NCI-H187 (cell line): ENCODE measurements around the gene SLC6A2.
A peak's percentile ranks its signal among the peaks of the same experiment; 100 is the strongest.

ENCODE experiments used
- DNase-seq, 2 experiments: peaks; one replicate each; lab custom pipeline; 2025; lab: John Stamatoyannopoulos, UW

The SLC6A2 gene

DNA sequence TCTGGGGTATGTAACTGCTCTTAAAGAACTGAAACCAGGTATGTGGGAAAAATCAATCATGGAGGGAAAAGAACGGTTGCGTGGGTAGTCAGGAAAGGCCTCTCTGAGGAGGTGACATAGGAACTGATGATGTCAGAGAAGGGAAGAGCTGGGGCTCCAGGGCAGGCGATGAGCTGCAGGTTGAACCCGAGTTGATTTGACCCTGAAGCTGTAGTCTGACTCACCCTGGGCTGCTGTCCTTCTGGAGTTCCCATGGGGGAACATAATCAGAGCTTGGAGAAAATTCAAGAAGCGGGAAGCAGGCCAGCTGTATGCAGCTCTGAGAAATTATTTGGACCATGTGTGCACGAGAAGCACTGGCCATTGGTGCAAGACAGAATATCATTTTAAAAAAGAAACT, 16.7 kb downstream of the SLC6A2 start:
- no peak for DNase-seq

DNA sequence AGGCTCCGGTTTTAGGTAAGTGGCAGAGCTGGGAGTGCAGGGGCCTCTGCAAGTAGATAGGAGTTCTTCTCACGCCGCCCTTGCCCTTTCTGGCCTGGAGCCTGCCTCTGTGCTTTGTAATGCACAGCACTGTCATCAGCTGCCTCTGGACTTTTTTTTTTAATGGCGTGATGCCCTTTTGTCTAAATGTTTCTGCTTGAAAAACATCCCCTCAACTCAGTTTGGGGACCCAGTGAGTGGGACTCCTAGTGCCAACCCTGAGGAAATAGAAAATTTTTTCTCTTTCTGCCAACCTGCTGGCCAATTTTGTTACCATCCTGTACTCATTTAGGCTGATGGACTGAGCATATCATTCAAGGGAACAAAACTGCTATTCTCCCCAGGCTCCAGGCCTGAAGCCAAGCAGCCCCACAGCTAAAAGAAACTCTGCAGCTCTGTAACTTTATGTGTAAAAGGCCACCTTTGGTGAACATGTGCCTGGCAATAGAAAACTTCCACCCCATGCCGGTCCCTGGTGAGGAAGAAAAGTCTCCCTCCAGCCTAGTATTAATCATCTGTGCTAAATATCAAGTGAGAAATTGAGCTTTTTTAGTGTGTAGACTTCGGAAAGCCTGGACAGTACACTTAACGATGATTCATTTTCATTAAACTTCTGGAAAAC, 22.5 kb downstream of the SLC6A2 start:
- no peak for DNase-seq

- DNase-seq: no peak
Measured at GRCh38 chr16:55682086-55682485, 26.3 kb downstream of the SLC6A2 start.

DNA sequence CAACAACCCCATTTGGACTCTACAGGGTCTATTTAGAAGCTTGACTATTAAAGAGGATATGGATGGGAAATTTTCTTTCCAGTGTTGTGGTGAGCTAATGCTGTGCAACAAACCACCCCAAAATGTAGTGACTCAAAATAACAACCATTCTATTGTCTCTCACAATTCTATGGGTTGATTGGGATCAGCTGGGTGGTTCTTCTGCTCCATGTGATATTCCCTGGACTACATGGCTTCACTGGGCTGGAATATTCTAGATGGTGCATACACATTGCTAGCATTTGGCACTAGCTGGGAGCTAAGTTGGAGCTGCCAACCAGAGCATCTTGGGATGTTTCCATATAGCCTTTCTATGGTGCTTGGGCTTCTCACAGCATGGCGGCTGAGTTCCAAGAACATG, 30.2 kb downstream of the SLC6A2 start:
- DNase-seq: no peak

DNA sequence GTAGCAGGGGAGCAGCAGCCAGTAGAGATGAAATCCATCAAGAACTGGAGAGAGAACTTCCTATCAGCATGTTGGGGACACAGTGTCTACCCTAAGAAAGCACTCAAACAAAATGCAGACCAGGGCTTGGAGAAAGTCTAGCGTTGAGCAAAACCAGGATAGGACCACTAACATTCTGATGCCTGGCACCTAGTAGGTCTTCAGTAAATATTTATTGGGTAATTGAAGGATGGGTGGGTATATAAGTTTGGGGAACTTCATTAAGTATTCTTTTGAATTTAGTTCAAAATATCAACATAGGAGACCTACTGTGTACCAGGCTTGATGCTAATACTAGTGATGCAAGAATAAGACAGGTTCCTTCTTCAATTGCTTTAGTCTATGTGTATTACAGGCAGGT, 30.9 kb downstream of the SLC6A2 start:
- DNase-seq: no peak

DNA sequence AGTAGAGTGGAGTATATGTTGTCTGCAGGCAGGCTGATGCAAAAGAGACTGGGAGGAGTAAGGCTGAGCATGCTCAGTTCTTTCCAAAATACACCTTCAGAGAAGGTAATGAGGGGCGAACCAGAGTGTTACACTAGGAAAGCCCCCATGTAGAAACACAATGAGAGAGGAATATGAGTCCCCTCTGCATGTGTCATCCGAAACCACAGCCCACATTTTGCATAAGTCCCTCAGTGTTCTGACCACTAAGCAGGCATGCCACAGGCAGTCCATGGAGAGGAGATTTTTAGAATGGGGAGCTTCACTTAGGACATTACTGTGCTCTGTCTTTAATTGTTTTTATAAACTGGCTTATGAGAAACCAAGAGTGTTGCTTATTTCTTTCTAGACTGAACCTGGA, 32.0 kb downstream of the SLC6A2 start:
- no peak for DNase-seq

DNA sequence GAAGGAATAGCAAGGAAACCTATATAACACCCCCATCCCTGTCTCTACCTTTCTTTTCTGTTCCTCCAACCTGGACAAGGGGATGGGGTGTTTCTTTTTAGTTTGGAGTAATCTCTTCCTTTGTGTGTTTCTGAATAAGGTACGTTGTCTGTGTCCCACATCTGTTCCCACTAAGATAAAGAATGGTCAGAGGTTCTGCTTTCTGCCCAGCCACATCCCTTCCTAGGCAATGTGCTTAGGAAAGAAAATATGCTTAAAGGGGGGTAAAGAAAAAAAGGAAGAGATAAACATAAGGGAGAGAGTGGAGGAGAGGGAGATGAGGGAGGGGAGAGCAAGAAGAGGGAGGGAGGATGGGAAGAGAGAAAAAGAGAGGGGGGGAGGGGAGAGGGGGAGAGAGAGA, 35.1 kb downstream of the SLC6A2 start:
- no peak for DNase-seq

DNA sequence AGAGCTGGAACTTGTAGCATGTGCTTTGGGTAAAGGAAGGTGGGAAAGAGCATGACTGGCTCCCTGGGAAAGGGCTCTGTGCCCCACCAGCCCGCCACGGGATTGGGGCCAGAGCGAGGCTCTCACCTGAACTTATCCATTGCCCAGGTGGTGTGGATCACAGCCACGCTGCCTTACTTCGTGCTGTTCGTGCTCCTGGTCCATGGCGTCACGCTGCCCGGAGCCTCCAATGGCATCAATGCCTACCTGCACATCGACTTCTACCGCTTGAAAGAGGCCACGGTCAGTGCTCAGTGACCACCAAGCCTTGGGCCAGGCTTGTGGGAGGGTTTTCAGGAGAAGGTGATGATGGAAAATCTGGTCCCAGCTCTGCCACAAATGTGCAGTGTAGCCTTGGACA, 36.0 kb downstream of the SLC6A2 start:
- no peak for DNase-seq

- DNase-seq: no peak
Measured at GRCh38 chr16:55695595-55695994, 39.8 kb downstream of the SLC6A2 start.

GRCh38 chr16:55697867-55698266, 42.1 kb downstream of the SLC6A2 start:
- no peak for DNase-seq

DNA sequence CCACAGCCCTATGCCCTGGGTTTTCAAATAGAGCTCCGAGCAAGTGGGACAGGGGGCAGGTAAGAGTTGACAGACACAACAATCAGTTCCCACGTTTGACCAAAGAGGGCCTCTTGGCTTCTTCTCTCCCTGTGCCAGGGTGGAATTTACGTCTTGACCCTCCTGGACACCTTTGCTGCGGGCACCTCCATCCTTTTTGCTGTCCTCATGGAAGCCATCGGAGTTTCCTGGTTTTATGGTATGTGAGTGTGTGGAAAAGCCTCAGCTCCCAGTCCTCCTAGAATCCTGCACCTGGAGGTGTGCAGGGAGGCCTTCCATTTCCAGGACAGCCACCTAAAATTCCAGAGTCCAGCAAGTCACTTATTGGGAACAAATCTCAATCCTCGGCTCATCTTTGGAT, 42.5 kb downstream of the SLC6A2 start:
- DNase-seq: no peak

GRCh38 chr16:55698946-55699345, 43.2 kb downstream of the SLC6A2 start:
- DNase-seq: no peak

DNA sequence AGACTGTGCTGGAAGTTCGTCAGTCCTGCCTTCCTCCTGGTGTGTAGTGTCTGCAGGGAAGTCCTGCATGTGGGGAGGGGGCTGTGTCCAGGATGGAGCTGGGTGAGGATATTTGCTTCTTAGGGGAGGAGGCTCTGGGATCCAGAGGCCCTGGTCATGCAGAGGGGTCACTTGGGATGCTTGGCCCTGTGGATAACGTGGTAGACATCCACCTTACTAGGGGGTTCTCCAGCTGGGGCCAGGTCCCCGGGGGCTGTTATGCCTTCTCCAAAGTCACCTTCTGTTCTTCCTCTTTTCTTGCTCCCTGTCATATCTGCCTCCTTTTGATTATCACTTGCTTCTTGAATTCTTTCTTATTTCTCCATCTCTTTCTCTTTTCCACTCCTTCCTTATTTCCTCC, 43.8 kb downstream of the SLC6A2 start:
- DNase-seq: no peak

DNA sequence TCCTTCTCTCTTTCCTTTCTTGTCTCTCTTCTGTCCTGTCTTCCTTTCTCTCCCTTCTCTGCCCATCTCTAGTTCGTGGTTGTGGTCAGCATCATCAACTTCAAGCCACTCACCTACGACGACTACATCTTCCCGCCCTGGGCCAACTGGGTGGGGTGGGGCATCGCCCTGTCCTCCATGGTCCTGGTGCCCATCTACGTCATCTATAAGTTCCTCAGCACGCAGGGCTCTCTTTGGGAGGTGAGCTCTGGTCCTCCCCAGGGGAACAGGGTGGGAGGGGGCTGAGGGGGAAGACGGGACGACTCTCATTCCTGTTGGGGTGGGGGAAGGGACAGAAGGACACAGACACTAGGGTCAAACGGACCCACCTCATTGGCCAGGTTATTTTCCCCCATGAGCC, 44.3 kb downstream of the SLC6A2 start:
- DNase-seq: no peak

- DNase-seq: no peak
Measured at GRCh38 chr16:55700961-55701360, 45.2 kb downstream of the SLC6A2 start.

DNA sequence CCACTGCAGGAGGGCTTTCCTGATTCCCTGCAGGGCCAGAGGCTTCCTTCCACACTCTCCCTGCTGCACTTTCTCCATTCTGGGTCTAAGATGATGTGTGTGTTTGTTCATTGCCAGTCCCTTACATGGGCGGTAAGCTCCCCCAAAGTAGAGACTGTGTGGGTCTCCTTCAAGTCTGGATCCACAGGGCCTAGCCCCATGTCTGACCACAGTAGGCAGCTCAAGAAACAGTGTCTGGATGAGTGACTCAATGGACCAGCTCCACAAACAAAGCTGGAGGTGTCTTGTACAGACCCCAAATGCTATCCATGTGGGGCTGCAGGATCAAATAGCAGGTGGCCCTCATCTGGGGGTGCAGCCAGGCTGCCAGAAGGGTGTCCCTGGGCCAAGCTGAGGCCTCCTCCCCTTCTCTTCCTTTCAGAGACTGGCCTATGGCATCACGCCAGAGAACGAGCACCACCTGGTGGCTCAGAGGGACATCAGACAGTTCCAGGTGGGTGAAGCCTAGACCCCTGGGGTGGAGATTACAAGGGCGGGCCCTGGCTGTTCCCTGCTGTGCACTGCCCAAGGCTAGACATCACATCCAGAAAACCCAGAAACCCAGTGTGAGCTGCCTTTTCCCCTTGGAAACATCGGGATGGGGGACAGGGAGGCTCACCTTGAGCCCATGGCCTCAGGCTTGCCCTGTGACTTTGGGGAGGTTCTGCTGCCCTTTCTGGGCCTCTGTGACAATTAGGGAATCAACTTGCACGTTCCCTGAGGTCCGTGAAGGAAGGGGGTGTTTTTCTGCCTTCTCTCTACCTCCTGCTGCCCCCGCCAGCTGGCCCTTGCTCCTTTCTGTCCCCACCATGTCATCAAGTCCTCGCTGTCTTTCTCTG, 45.9 kb downstream of the SLC6A2 start:
- no peak for DNase-seq

DNA sequence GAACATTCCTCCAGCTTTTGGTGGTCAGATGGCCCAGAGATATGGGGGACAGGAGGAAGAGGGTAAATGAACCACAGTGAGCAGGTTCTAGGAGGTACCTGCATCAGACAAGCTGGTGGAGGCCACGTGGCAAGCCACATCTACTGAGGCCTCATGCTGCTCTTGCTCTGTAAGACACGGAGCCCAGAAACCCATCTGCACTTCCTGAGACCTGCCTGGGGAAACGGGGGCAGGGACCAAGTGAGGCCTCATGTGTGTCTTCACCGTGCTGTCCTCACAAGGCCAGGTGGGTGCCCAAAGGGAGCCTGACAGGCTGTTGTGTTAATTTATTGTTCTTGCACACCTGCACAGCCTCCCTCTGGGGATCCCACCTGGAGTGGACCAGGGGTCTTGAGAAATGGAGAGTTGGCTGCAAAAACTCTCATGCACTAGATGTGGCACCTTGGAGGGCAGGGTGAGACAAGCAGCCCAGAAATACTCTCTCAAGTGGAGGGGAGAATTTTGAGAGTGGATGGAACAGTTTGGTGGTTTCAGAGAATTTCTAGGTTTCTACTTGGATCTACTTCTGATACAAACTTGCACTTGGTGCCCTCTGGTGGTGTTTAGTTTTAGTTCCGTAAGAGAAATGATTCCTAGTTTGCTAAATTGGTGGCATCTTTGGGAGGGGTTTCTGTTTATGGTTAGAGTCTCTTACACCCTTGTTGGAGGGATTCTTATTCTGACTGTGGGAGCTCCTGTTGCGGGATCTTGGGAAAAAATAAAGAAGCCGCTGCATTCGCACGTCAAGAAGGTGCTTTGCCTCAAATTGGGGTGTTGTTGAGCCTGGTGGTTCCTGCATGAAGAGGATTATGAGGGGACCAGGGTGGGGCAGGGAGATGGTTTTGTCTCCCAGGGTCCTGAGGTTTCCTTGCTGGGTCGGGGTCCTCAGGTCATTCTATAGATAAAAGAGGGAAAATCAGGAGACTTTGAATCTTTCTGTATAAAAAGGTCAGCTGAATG, 47.5 kb downstream of the SLC6A2 start:
- DNase-seq: no peak

DNA sequence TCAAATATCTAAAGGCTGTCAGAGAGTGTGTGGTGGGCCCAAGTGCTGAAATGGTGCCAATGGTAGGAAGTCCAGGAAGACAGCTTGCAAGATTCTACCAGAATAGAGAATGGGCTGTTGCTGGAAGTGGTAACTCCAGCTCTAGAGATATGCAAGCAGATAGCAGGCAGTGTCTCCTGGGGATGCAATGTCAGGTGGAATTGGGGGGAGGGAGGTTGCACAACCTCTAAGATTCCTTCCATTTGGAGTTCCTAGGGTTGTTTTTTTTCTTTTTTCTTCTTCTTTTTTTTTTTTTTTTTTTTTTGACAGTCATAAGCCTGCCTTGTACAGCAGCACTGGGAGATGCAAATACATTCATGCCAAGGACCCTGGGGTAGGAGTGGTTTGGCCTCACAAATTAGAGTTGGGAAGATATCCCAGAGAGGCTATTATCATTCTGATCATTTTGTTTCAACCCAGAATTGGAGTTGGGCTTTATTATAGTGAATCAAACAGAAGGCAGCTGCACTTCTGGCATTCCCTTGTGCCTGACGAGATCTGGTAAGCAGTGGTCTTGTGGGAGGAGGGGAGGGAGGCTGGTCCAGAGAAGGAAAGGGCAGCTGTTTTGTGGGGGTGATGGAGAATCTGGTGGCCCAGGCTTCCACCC, 51.1 kb downstream of the SLC6A2 start:
- DNase-seq: no peak

- no peak for DNase-seq
Measured at GRCh38 chr16:55709801-55710200, 54.0 kb downstream of the SLC6A2 start.

- no peak for DNase-seq
Measured at GRCh38 chr16:55710466-55710865, 54.7 kb downstream of the SLC6A2 start.

GRCh38 chr16:55711959-55712876, 56.4 kb downstream of the SLC6A2 start:
- DNase-seq: peak; percentile 6 to 39
